GM18909 (cell line): Measurements from ENCODE around the gene CDK6.

ENCODE experiments used
- ATAC-seq: cut with Tn5 transposase; IDR thresholded peaks from one replicate; pipeline ENCODE4 v1.9.1; 2021; ENCODE audit warnings: mild to moderate bottlenecking; ENCODE audit not compliant: unreplicated experiment, poor library complexity

The CDK6 gene

DNA sequence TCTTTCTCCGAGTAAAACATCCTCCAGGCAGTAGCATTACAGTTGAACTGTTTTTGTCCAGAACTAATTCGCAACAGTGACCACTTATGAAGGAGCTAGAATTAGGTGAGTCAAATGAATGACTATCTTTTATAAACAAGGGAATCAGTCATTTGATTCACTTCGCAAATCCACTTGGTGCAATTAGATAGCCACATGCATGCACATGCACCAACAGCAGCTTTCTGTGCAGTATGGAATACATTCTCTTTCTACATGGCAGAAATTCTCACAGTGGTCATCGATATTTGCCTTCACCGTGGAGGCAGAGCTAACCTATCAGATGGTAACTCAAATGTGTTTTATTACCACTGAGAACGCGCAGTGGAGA lies 118.8 kb downstream of the CDK6 start:
- ATAC-seq = peak; percentile 4

DNA sequence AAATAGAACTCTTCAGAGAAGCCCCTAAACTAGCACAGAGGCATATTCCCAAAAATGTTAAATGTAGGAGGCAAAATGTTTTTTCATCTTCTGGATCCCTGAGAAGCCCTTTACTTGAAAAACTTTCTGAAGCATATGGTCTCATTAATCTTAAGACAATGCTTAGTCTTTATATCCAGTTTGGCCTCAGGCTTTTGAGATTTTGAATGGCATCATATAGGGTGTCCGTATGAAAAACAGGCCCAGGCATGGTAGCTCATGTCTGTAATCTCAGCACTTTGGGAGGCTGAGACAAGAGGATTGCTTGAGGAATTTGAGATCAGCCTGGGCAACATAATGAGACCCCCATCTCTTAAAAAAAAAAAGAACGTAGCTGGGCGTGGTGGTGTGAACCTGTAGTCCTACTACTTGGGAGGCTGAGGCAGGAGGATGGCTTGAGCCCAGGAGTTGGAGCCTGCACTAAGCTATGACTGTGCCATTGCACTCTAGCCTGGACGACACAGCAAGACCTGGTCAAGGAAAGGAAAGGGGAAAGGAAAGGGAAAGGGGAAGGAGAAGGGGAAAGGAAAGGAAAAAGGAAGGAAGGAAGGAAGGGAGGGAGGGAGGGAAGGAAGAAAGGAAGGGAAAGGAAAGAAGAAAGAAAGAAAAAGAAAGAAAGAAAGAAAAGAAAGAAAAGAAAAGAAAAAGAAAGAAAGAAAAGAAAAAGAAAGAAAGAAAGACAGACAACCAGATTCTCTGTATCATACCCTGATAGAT lies 119.4 kb downstream of the CDK6 start:
- no peak for ATAC-seq

GRCh38 chr7:92715963-92716362 lies 120.4 kb downstream of the CDK6 start:
- no peak for ATAC-seq

DNA sequence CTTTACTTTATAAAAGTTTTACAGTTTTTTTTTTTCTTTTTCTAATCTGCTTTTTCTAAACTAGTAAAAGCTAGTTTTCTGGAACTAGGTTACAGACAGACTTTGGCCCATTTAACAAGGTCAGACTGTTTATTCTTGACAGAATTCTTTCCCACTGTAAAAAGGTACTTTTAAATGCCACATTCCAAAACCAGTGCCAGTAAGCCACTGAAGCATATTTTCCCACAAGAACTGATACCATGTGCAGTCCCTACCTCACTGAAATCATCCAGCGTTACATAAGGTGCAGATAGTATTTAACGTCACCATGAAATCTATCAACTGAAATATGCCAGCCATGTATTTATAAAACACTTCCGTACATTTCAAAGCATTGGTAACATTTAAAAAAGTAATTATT lies 121.6 kb downstream of the CDK6 start:
- ATAC-seq = no peak

DNA sequence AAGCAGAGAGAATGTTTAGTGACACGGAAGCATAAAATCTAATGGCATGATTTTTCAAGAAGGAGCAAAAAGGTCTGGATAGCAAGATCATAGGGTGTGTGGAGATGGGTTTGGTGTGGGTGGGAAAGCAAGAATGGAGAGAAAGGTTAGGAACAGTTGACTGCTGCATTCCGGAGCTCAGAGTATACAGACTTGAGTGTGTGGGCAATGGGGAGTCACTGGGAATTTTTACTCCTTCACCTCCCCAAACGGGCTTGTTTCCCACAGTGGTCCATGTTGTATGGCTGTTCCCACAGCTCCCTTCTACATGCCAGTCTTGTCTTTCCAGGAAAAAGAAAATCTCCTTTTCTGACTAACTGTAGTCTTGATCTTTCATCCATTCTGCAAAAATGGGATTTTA lies 122.1 kb downstream of the CDK6 start:
- no peak for ATAC-seq

GRCh38 chr7:92709912-92710311 lies 126.5 kb downstream of the CDK6 start:
- ATAC-seq = no peak

DNA sequence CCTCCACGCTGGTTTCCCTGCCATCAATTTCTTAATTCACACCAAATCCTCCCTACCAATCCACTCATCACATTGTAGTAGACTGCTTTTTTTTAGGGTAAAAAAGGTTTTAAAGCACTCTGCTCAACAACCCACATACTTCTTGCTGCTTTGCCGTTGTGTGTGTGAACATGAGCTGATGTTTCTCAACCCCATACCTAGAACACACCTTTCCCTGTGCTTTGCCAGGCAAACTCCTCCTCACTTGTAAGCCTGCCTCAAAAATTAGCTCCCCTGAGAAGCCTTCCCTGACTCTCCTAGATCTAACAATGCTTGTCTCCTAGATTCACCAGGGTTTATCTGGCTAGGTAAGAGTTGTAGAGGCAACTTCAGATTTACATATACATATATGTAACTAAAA lies 127.2 kb downstream of the CDK6 start:
- no peak for ATAC-seq

GRCh38 chr7:92708111-92709042 lies 128.0 kb downstream of the CDK6 start:
- ATAC-seq = no peak

GRCh38 chr7:92707435-92707834 lies 128.9 kb downstream of the CDK6 start:
- no peak for ATAC-seq

- ATAC-seq = no peak
These were observed 129.8 kb downstream of the CDK6 start for GRCh38 chr7:92706563-92706962.

DNA sequence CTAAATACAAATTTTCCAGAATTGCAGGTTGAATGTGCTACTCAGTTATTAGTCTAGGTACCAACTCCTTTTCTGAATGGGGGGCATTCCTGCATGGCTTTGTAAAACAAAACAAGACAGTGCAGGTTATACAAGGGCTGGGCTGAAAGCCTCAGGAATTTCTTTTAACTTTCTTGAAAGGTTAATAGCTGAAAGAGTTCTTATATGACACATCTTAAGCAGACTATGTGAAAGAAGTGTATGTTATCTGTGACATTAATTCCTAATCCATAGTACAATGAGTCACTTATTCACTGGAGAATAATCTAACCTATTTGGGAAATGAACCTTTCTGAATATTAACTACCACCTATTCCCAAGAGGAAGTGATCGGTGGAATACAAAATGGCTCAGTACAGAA lies 130.5 kb downstream of the CDK6 start:
- no peak for ATAC-seq

DNA sequence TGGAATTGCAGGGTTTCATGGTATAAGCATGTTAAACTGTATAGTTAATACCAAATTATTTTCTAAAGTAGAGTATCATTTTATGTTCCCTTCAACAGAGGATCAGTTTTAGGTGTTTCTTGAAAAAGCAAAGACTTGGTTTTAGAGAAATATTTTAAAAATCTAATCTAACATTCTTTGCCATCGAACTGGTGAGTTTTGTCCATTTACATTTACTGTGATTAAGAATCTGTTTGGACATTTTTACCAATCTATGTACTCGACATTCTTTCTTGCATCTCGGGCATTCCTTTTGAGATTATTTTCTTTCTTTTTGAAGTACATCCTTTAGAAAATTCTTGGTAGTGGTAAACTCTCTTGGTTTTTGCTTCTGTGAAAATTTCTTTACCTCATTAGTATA lies 131.5 kb downstream of the CDK6 start:
- no peak for ATAC-seq

DNA sequence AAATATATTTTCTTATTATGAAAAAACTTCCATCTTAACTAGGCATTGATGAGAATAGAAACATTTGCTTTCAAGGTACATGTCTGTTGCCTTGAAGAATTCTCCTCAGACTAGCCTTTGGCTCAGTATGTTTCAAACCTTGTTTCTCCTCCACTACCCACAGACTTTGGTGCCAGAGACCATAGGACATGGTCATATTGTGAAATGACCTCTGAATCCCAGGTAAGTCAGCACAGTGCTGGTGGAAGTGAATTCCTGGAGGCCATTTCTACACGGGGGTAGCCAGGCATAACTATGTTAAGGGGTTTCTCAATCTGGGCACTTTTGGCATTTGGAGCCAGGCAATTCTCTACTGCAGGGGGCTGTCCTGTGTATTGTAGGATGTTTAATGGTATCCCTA lies 133.8 kb downstream of the CDK6 start:
- no peak for ATAC-seq

GRCh38 chr7:92699966-92700514 lies 136.3 kb downstream of the CDK6 start:
- no peak for ATAC-seq

GRCh38 chr7:92699560-92699959 lies 136.8 kb downstream of the CDK6 start:
- ATAC-seq = no peak

DNA sequence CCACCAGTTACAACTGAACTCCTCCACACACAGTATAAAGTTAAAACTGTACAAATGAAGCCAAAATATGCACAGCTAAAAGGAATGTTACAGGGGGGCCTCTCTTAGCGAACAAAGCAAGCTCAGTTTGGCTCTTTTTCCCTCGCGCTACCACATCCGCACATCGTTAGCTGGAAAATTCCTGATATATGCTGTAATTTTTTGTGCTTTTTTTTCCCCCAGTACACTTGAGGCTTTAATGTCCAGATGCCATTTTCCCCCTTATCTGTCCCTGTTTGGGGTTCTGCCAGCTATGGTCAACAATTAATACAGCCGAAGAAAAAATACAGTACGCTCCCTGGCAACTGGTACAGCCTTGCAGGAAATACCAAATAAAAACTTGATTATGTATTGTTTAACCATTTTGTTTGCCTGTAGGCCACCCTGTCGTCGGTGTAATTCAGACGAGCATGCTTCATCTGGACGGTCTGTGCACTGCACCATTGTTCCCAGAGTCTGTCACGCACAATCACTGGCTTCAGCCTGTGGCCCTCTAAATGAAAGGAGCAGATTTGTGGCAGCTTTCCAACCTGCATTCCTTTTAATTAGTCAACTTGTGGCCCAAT lies 138.0 kb downstream of the CDK6 start:
- ATAC-seq = no peak

DNA sequence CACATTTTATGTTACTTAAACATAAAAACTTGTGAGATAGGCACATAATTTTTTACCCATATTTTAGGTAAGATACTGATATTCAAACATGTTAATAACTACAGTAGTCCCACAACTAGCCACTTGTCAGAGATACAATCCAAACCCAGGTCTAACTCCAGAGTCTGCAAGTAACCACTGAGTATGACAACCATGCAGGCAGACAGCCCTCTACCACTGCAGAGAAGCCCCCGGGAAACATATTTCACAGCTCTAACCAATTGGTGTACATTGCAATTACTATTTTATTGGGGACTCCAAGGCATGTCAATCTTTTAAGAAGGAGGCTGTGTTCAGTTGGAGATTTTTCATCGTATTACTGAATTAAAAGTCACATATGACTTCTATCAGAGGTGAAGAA lies 139.0 kb downstream of the CDK6 start:
- no peak for ATAC-seq

- ATAC-seq = no peak
These were observed 139.4 kb downstream of the CDK6 start for GRCh38 chr7:92697012-92697411.

DNA sequence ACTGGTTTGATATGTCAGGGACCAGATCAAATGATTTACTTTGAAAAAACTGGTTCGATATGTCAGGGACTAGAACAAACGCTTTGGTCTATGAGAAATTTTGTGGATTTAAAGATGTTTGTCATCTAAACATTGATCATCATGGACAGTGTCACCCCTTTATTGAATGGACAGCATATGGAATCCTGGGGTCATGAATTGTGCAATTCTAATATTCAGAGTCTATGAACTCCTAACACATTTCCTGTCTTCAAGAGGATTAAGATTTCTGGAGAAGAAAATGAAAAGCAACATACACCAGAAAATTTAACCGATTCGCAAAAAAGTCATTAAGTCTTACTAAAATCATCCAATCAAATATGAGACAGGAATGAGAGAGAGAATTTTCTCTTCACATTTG lies 139.8 kb downstream of the CDK6 start:
- ATAC-seq = no peak

DNA sequence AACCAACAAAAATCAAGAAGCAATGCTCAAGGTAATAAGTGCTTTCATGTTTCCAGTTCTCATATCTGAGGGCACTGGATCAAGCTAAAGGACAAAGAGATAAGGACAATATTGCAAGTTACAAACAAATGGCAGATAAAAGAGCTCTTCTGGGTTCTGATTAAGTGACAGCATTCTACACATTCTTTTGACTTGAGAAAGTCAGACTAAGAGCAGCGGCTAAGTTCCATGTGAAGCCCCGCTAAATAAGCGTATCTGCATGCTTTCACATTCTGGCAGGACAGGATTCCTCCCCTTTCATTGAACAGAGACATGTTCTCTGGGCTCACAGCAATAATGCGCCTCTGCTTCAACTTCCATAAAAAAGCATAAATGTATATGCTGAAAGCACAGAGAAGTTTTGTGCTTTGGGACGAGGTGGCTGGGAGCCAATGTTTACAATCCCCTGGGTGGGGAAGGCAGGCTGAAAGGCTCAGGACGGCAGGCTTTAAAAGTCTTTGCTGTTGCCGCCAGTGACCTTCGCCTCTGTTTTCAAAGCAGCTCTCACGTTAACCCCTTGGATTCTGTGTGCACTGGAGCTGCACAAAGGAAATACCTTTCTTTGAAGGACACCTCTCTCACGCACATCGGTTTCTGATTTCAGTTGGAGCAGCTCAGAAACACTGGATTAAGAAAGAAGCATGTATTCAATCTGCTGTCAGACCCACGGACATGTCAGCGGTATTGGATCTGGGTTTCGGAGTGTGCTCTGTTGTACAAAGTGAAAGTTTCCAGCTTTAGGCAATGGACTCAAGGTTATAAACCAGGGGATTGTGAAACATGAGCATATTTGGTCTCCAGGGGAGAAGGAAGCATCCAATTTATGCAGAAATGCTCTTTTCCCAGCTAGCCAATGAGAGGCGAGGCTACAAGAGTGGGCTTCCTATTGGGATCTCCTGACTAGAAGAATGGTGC lies 140.8 kb downstream of the CDK6 start:
- no peak for ATAC-seq
